Panc1 (cell line): ENCODE data around the gene ZFP69. TPM values are rescaled to one million over a fixed set of nuclear protein-coding genes. Genes with fewer than 3 reads are reported as not detected.
"Not testable (repeated sequence)": the region's sequence is repeated elsewhere in the genome, so short reads cannot be mapped to it uniquely, and the experiment has no call there.

Experiments
- ATAC-seq: fragments of 200-7000 bp; cut with Tn5 transposase; 2 replicates; pipeline ENCODE4 v1.9.1; 2020; ENCODE audit warnings: mild to moderate bottlenecking, moderate library complexity
- BruUV-seq: library from RNA; stranded (reverse); fragments of 400-500 nt; replicated peaks from 2 replicates; lab custom pipeline; 2021; lab: Mats Ljungman, UMichigan
- CTCF ChIA-PET: fragments of 300-600 bp; sonication (Branson Sonifier 250); formaldehyde crosslinking; loops from one replicate; lab custom pipeline; 2022; ENCODE audit warnings: antibody characterized with exemption; lab: Charles Lee
- POLR2A ChIA-PET: fragments of 300-600 bp; sonication (Branson Sonifier 250); formaldehyde crosslinking; loops from one replicate; lab custom pipeline; 2022; ENCODE audit warnings: antibody characterized with exemption; lab: Charles Lee
- DNase-seq: peaks from one replicate; pipeline ENCODE4 v3.0.0-alpha.2; 2010; ENCODE audit warnings: low read depth, low spot score
- H3K27ac ChIP-seq: 2 replicates; pipeline ENCODE4 v1.5.1; 2011; ENCODE audit warnings: mild to moderate bottlenecking, low read length, inconsistent platforms
- H3K27me3 ChIP-seq: fragments of 200-500 bp; sonication (Bioruptor generic); 2 replicates; pipeline ENCODE4 v1.6.0; 2014; ENCODE audit warnings: low read length, inconsistent platforms; ENCODE audit not compliant: control insufficient read depth, insufficient read depth
- H3K36me3 ChIP-seq: fragments of 200-500 bp; sonication (Bioruptor generic); 2 replicates; pipeline ENCODE4 v1.5.1; 2014; ENCODE audit warnings: inconsistent platforms, mild to moderate bottlenecking, low read length, moderate library complexity; ENCODE audit not compliant: control insufficient read depth, insufficient read depth
- H3K4me1 ChIP-seq: 2 replicates; pipeline ENCODE4 v1.5.1; 2011; ENCODE audit warnings: inconsistent platforms, mild to moderate bottlenecking, low read length, moderate library complexity; ENCODE audit not compliant: control insufficient read depth, insufficient read depth
- H3K4me3 ChIP-seq, 2 experiments: 2 replicates each; pipeline ENCODE4 v1.5.1; 2011 to 2012; ENCODE audit warnings: low read depth in 2 of 2, low read length in 2 of 2, mild to moderate bottlenecking in 2 of 2, inconsistent platforms in 1 of 2, moderate library complexity in 1 of 2
- H3K9me3 ChIP-seq: fragments of 200-500 bp; sonication (Bioruptor generic); 2 replicates; pipeline ENCODE4 v1.5.1; 2014; ENCODE audit warnings: low read depth, mild to moderate bottlenecking, inconsistent platforms, low read length, moderate library complexity; ENCODE audit not compliant: control insufficient read depth, insufficient read depth
- POLR2AphosphoS5 ChIP-seq: IDR thresholded peaks from 2 replicates; pipeline ENCODE4 v1.6.1; 2012; ENCODE audit warnings: mild to moderate bottlenecking, low read depth, low read length, moderate library complexity
- SIN3A ChIP-seq: IDR thresholded peaks from 2 replicates; pipeline ENCODE4 v1.6.1; 2012; ENCODE audit warnings: low read depth, mild to moderate bottlenecking, low read length, moderate library complexity, borderline replicate concordance; ENCODE audit not compliant: insufficient read depth
- TCF7L2 ChIP-seq: IDR thresholded peaks from 2 replicates; pipeline ENCODE4 v1.6.1; 2011; ENCODE audit warnings: mild to moderate bottlenecking, low read depth, low read length, inconsistent platforms
- in situ Hi-C: cut with HindIII; loops from 2 replicates; pipeline ENCODE4 v1.10.0; 2016; ENCODE audit warnings: low sequenced_read_pairs, low pct_unique_long_range_greater_than_20kb
- intact Hi-C: fragments of 100-400 bp; cut with micrococcal nuclease; formaldehyde crosslinking; loops from one replicate; pipeline ENCODE4 v1.10.0; 2022; ENCODE audit not compliant: unreplicated experiment
- total RNA-seq: library from RNA; stranded (reverse); gene quantifications from one replicate; pipeline ENCODE4 v1.2.1, GENCODE V29; 2021; ENCODE audit not compliant: unreplicated experiment
- TF ChIP-seq, protein P1 (sequence below), 2 experiments: IDR thresholded peaks; 2 replicates each; pipeline ENCODE4 v1.6.1; 2011 to 2012; ENCODE audit warnings: low read depth in 2 of 2, control low read depth in 1 of 2, low read length in 1 of 2, mild to moderate bottlenecking in 1 of 2, moderate library complexity in 1 of 2; ENCODE audit not compliant: insufficient read depth in 1 of 2
- TF ChIP-seq, protein P2 (sequence below): fragments of 450-650 bp; IDR thresholded peaks from 2 replicates; pipeline ENCODE4 v1.5.1; 2017; ENCODE audit warnings: mild to moderate bottlenecking

ZFP69 gene
- total RNA-seq, 1 experiment from 2014 or later: 6.4 TPM

DNA sequence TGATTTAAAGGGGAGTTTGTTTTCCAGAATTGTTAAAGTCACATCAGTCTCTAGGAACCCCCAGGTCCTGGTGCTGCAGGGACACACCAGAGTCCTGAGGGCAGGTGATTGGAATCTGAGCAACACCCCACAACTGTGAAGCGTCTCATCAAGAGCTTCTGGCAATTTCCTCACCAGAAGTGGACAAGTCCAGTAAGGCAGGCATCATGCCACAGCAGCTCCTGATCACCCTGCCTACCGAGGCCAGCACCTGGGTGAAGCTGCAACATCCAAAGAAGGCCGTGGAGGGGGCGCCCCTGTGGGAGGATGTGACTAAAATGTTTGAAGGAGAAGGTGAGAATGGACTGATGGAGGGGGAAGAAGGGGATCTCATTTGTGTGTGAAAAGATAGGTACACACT is 2.1 kb downstream of the ZFP69 start:
- in situ Hi-C loops (no loop called here), intact Hi-C loops (no loop called here)
- H3K27me3 ChIP-seq: no peaks in the 10 kb centered on the region
- H3K4me1 ChIP-seq: peaks cover 4% of the 10 kb centered on the region; the same call in 1 of the 2 replicates
- peaks cover 18% of the 10 kb centered on the region for H3K9me3 ChIP-seq
- POLR2A ChIA-PET: interaction anchor here (0.6 kb wide), 1 partner anchor 1557 kb away, joined by 11 read pairs; no protein-coding TSS in a partner anchor
- DNase-seq: no peak
- no peak overlapping the region for H3K4me3 ChIP-seq
- no TSS peak for BruUV-seq
- H3K27ac ChIP-seq: no peak overlapping the region
- no peak for ATAC-seq
- no peak for TF ChIP-seq POLR2AphosphoS5
- TF ChIP-seq SIN3A: no peak
- TF ChIP-seq, protein P1, sequence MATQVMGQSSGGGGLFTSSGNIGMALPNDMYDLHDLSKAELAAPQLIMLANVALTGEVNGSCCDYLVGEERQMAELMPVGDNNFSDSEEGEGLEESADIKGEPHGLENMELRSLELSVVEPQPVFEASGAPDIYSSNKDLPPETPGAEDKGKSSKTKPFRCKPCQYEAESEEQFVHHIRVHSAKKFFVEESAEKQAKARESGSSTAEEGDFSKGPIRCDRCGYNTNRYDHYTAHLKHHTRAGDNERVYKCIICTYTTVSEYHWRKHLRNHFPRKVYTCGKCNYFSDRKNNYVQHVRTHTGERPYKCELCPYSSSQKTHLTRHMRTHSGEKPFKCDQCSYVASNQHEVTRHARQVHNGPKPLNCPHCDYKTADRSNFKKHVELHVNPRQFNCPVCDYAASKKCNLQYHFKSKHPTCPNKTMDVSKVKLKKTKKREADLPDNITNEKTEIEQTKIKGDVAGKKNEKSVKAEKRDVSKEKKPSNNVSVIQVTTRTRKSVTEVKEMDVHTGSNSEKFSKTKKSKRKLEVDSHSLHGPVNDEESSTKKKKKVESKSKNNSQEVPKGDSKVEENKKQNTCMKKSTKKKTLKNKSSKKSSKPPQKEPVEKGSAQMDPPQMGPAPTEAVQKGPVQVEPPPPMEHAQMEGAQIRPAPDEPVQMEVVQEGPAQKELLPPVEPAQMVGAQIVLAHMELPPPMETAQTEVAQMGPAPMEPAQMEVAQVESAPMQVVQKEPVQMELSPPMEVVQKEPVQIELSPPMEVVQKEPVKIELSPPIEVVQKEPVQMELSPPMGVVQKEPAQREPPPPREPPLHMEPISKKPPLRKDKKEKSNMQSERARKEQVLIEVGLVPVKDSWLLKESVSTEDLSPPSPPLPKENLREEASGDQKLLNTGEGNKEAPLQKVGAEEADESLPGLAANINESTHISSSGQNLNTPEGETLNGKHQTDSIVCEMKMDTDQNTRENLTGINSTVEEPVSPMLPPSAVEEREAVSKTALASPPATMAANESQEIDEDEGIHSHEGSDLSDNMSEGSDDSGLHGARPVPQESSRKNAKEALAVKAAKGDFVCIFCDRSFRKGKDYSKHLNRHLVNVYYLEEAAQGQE (IDR thresholded peaks at IDR 0.05; ENCODE audit: insufficient read depth in 1 of 2, low read depth in 2 of 2, low read length in 1 of 2): no peak
- TF ChIP-seq TCF7L2: no peak
- TF ChIP-seq, protein P2, sequence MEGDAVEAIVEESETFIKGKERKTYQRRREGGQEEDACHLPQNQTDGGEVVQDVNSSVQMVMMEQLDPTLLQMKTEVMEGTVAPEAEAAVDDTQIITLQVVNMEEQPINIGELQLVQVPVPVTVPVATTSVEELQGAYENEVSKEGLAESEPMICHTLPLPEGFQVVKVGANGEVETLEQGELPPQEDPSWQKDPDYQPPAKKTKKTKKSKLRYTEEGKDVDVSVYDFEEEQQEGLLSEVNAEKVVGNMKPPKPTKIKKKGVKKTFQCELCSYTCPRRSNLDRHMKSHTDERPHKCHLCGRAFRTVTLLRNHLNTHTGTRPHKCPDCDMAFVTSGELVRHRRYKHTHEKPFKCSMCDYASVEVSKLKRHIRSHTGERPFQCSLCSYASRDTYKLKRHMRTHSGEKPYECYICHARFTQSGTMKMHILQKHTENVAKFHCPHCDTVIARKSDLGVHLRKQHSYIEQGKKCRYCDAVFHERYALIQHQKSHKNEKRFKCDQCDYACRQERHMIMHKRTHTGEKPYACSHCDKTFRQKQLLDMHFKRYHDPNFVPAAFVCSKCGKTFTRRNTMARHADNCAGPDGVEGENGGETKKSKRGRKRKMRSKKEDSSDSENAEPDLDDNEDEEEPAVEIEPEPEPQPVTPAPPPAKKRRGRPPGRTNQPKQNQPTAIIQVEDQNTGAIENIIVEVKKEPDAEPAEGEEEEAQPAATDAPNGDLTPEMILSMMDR: no peak
- no peaks in the 10 kb centered on the region for H3K36me3 ChIP-seq
- CTCF ChIA-PET: no interaction called here

DNA sequence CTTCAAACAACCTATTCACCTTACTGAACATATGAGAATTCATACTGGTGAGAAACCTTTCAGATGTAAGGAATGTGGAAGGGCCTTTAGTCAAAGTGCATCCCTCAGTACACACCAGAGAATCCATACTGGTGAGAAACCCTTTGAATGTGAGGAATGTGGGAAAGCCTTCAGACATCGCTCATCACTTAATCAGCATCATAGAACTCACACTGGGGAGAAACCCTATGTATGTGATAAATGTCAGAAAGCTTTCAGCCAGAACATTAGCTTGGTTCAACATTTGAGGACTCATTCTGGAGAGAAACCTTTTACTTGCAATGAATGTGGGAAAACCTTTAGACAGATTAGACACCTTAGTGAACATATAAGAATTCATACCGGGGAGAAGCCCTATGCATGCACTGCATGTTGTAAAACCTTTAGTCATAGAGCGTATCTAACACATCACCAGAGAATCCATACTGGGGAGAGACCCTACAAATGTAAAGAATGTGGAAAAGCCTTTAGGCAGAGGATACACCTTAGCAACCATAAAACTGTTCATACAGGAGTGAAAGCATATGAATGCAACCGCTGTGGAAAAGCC is 18.3 kb downstream of the ZFP69 start:
- Histone ChIP-seq H3K27ac (no peak overlapping the region), H3K9me3 (peaks cover 75% of the 10 kb centered on the region), H3K36me3 (peaks cover 5% of the 10 kb centered on the region; the same call in 1 of the 2 replicates), H3K4me3 (no peak overlapping the region), H3K4me1 (no peaks in the 10 kb centered on the region), H3K27me3 (no peaks in the 10 kb centered on the region)
- CTCF ChIA-PET: no interaction called here
- in situ Hi-C loops: no loop called here
- ATAC-seq: no peak
- TF ChIP-seq TCF7L2: no peak
- TF ChIP-seq, protein P2: no peak
- TF ChIP-seq SIN3A: no peak
- no peak for TF ChIP-seq POLR2AphosphoS5
- BruUV-seq: TSS peak; percentile 67
- no peak for DNase-seq
- POLR2A ChIA-PET: no interaction called here
- intact Hi-C loops: no loop called here

DNA sequence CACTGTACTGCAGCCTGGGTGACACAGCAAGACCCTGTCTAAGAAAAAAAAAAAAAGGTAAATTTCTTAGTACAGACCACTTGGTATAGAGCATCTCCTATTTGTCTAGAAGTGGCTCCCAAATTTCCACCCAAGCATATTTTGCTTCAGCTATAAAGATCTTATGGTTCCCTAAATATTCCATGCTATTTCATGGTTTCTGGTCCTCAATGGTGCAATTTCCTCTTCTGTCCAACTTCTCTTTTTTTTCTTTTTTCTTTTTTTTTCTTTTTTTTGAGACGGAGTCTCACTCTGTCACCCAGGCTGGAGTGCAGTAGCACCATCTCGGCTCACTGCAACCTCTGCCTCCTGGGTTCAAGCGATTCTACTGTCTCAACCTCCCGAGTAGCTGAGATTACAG is 25.6 kb downstream of the ZFP69 start:
- H3K27ac ChIP-seq, DNase-seq, POLR2A ChIA-PET, intact Hi-C loops, BruUV-seq, in situ Hi-C loops, H3K4me3 ChIP-seq, H3K4me1 ChIP-seq, H3K36me3 ChIP-seq, ATAC-seq, H3K27me3 ChIP-seq: not testable (repeated sequence)
- H3K9me3 ChIP-seq: peaks cover 40% of the 10 kb centered on the region; the same call in 1 of the 2 replicates
- CTCF ChIA-PET: interaction anchor here (0.6 kb wide), 1 partner anchor 30 kb away, joined by 3 read pairs; no protein-coding TSS in a partner anchor
